GM19468 (cell line): ENCODE measurements around the gene SCN9A.
"Not testable (repeated sequence)": the region's sequence is repeated elsewhere in the genome, so short reads cannot be mapped to it uniquely, and the experiment has no call there.

ENCODE experiments used
- ATAC-seq: cut with Tn5 transposase; IDR thresholded peaks from one replicate; pipeline ENCODE4 v1.9.1; 2021; ENCODE audit warnings: mild to moderate bottlenecking, moderate library complexity, moderate number of reproducible peaks; ENCODE audit not compliant: unreplicated experiment; ENCODE audit errors: extremely low read depth

The SCN9A gene

GRCh38 chr2:166376488-166376828, 714 bp upstream of the SCN9A start:
- ATAC-seq = no peak

GRCh38 chr2:166375195-166375735, 479 bp downstream of the SCN9A start:
- ATAC-seq = no peak

GRCh38 chr2:166373951-166374350, 1.8 kb downstream of the SCN9A start:
- ATAC-seq = no peak

GRCh38 chr2:166373539-166373938, 2.2 kb downstream of the SCN9A start:
- no peak for ATAC-seq

GRCh38 chr2:166373105-166373504, 2.6 kb downstream of the SCN9A start:
- no peak for ATAC-seq

GRCh38 chr2:166372046-166372445, 3.7 kb downstream of the SCN9A start:
- no peak for ATAC-seq

GRCh38 chr2:166365803-166366420, 9.8 kb downstream of the SCN9A start:
- ATAC-seq = no peak

- ATAC-seq = no peak
These were observed 10.5 kb downstream of the SCN9A start for GRCh38 chr2:166365239-166365638.

GRCh38 chr2:166364476-166365161, 11.1 kb downstream of the SCN9A start:
- no peak for ATAC-seq

- ATAC-seq = no peak
These were observed 14.2 kb downstream of the SCN9A start for GRCh38 chr2:166361351-166362153.

GRCh38 chr2:166360906-166361305, 14.8 kb downstream of the SCN9A start:
- ATAC-seq = no peak

- no peak for ATAC-seq
These were observed 15.3 kb downstream of the SCN9A start for GRCh38 chr2:166360426-166360825.

- not testable (repeated sequence) for ATAC-seq
These were observed 17.8 kb downstream of the SCN9A start for GRCh38 chr2:166357950-166358321.

GRCh38 chr2:166357068-166357949, 18.4 kb downstream of the SCN9A start:
- ATAC-seq = no peak

GRCh38 chr2:166351319-166351718, 24.4 kb downstream of the SCN9A start:
- no peak for ATAC-seq

- ATAC-seq = no peak
These were observed 25.2 kb downstream of the SCN9A start for GRCh38 chr2:166350525-166350924.

- ATAC-seq = no peak
These were observed 31.2 kb downstream of the SCN9A start for GRCh38 chr2:166344286-166345113.

GRCh38 chr2:166343467-166343866, 32.3 kb downstream of the SCN9A start:
- ATAC-seq = no peak

- ATAC-seq = no peak
These were observed 34.3 kb downstream of the SCN9A start for GRCh38 chr2:166341426-166341825.
